ENCODE data around the gene VILL. TPM values are rescaled to one million over a fixed set of nuclear protein-coding genes. Genes with fewer than 3 reads are reported as not detected.
A peak's percentile ranks its signal among the peaks of the same experiment; 100 is the strongest.

VILL gene
- total and polyA plus RNA-seq, 2 donors (not counting 3 experiments of a cell fraction or from before 2014, with no cell fraction given): 9.0 to 10.0 TPM

GRCh38 chr3:38039899-38040261, 49.3 kb downstream of the VILL start:
- BruUV-seq (replicated peaks): no TSS peak
- dilution Hi-C loops (cut with MboI; ENCODE audit: extremely low pct_ligation_motif_present, low sequenced_read_pairs) (no loop called here), intact Hi-C loops (cut with micrococcal nuclease) (no loop called here)
- Histone ChIP-seq H3K4me2 (ENCODE audit: insufficient read depth, low read length) (peak overlapping the region; percentile 55), H3K4me1 (ENCODE audit: control insufficient read depth, extremely low read depth, insufficient read depth, low read length) (peaks cover 9% of the 10 kb centered on the region), H2AFZ (ENCODE audit: low read depth, low read length) (no peak overlapping the region), H3K79me2 (ENCODE audit: control insufficient read depth, insufficient read depth, low read length) (no peaks in the 10 kb centered on the region), H3K9me1 (replicated peaks; ENCODE audit: control insufficient read depth, extremely low read depth, insufficient read depth, low read length) (no peaks in the 10 kb centered on the region), H3K27me3 (ENCODE audit: control insufficient read depth in 2 of 2, insufficient read depth in 2 of 2, low read length in 2 of 2) (peaks cover 10 to 11% of the 10 kb centered on the region in 2 experiments), H4K20me1 (replicated peaks; ENCODE audit: control insufficient read depth, extremely low read depth, insufficient read depth, low read length) (no peaks in the 10 kb centered on the region), H3K36me3 (ENCODE audit: control insufficient read depth in 2 of 2, extremely low read depth in 1 of 2, insufficient read depth in 2 of 2, low read length in 2 of 2) (no peaks in the 10 kb centered on the region), H3K27ac (ENCODE audit: insufficient read depth, low read depth, low read length) (no peak overlapping the region), H3K9ac (replicated peaks; ENCODE audit: extremely low read depth, insufficient read depth, low read length) (no peak overlapping the region), H3K9me3 (replicated peaks; ENCODE audit: control insufficient read depth, insufficient read depth, low read length) (no peaks in the 10 kb centered on the region), H3K4me3 (replicated peaks in 1 of 3; ENCODE audit: insufficient read depth in 1 of 3, low read depth in 1 of 3, low read length in 3 of 3) (no peak overlapping the region)
- CTCF ChIA-PET: interaction anchor here (1.5 kb wide), 1 partner anchor 258 kb away, joined by 6 read pairs; no protein-coding TSS in a partner anchor
- DNase-seq (ENCODE audit: low read depth, low spot score) (no peak), FAIRE-seq (no peak)
- POLR2A ChIA-PET: no interaction called here
- no peak for TF ChIP-seq CTCF (IDR thresholded peaks at IDR 0.05; ENCODE audit: extremely low read depth in 1 of 2, insufficient read depth in 1 of 2, low read depth in 1 of 2, low read length in 2 of 2)
- TF ChIP-seq POLR2A (IDR thresholded peaks at IDR 0.05; ENCODE audit: low read depth, low read length): no peak
- no peak for TF ChIP-seq EZH2 (IDR thresholded peaks at IDR 0.05; ENCODE audit: borderline replicate concordance, low read depth, low read length, severe bottlenecking)
- TF ChIP-seq GATA2 (IDR thresholded peaks at IDR 0.05; ENCODE audit: insufficient read depth, insufficient read length, low read depth, low read length): no peak
- TF ChIP-seq POLR2AphosphoS5 (IDR thresholded peaks at IDR 0.05; ENCODE audit: insufficient read depth, low read depth, low read length): no peak

DNA sequence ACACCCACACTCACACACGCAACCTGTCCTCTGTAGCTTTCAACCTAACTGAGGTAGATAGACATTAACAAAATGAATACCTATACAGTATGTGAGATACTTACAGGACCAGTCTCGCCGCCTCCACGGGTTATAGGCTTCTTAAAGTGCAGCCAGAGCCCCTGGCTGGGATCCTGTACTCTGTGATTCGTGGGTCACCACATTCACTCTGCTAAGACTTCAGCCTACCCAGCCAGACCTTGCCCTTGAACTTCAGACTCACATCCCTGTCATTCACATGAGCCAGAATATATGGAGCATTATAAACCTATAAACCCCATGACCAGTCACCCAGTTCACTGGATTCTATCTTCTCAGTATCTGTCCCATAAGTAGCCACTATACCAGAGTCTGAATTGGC, 49.8 kb downstream of the VILL start:
- TF ChIP-seq EZH2 (IDR thresholded peaks at IDR 0.05; ENCODE audit: borderline replicate concordance, low read depth, low read length, severe bottlenecking) (no peak), FOS (IDR thresholded peaks at IDR 0.05; ENCODE audit: borderline replicate concordance, insufficient read depth, low read length) (no peak), POLR2A (IDR thresholded peaks at IDR 0.05; ENCODE audit: low read depth, low read length) (no peak), POLR2AphosphoS5 (IDR thresholded peaks at IDR 0.05; ENCODE audit: insufficient read depth, low read depth, low read length) (no peak), JUN (IDR thresholded peaks at IDR 0.05; ENCODE audit: borderline replicate concordance, insufficient read depth, insufficient read length, low read depth) (no peak), MYC (IDR thresholded peaks at IDR 0.05; ENCODE audit: low read depth, low read length) (no peak), GATA2 (IDR thresholded peaks at IDR 0.05; ENCODE audit: insufficient read depth, insufficient read length, low read depth, low read length) (no peak), CTCF (IDR thresholded peaks at IDR 0.05; ENCODE audit: extremely low read depth in 1 of 2, insufficient read depth in 1 of 2, low read depth in 1 of 2, low read length in 2 of 2) (no peak)
- TF ChIP-seq, protein P1, sequence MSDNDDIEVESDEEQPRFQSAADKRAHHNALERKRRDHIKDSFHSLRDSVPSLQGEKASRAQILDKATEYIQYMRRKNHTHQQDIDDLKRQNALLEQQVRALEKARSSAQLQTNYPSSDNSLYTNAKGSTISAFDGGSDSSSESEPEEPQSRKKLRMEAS (IDR thresholded peaks at IDR 0.05; ENCODE audit: insufficient read depth, insufficient read length): no peak
- no peaks in the 10 kb centered on the region for H3K9me3 ChIP-seq (replicated peaks; ENCODE audit: control insufficient read depth, insufficient read depth, low read length)
- H4K20me1 ChIP-seq (replicated peaks; ENCODE audit: control insufficient read depth, extremely low read depth, insufficient read depth, low read length): no peaks in the 10 kb centered on the region
- H3K9me1 ChIP-seq (replicated peaks; ENCODE audit: control insufficient read depth, extremely low read depth, insufficient read depth, low read length): no peaks in the 10 kb centered on the region
- H3K4me3 ChIP-seq (replicated peaks in 1 of 3; ENCODE audit: insufficient read depth in 1 of 3, low read depth in 1 of 3, low read length in 3 of 3): no peak overlapping the region
- ChIA-PET POLR2A (interaction anchor here (0.6 kb wide), 1 partner anchor 40 kb away, joined by 6 read pairs; no protein-coding TSS in a partner anchor), CTCF (interaction anchor here (1.5 kb wide), 1 partner anchor 258 kb away, joined by 6 read pairs; no protein-coding TSS in a partner anchor)
- H3K4me2 ChIP-seq (ENCODE audit: insufficient read depth, low read length): no peak overlapping the region
- no peaks in the 10 kb centered on the region for H3K79me2 ChIP-seq (ENCODE audit: control insufficient read depth, insufficient read depth, low read length)
- FAIRE-seq: no peak
- BruUV-seq (replicated peaks): no TSS peak
- intact Hi-C loops (cut with micrococcal nuclease): no loop called here
- H3K36me3 ChIP-seq (ENCODE audit: control insufficient read depth in 2 of 2, extremely low read depth in 1 of 2, insufficient read depth in 2 of 2, low read length in 2 of 2): no peaks in the 10 kb centered on the region
- peaks cover 10 to 13% of the 10 kb centered on the region in 2 experiments for H3K27me3 ChIP-seq (ENCODE audit: control insufficient read depth in 2 of 2, insufficient read depth in 2 of 2, low read length in 2 of 2)
- no peak overlapping the region for H3K9ac ChIP-seq (replicated peaks; ENCODE audit: extremely low read depth, insufficient read depth, low read length)
- peaks cover 9% of the 10 kb centered on the region for H3K4me1 ChIP-seq (ENCODE audit: control insufficient read depth, extremely low read depth, insufficient read depth, low read length)
- dilution Hi-C loops (cut with MboI; ENCODE audit: extremely low pct_ligation_motif_present, low sequenced_read_pairs): no loop called here
- DNase-seq (ENCODE audit: low read depth, low spot score): no peak
- H2AFZ ChIP-seq (ENCODE audit: low read depth, low read length): no peak overlapping the region
- H3K27ac ChIP-seq (ENCODE audit: insufficient read depth, low read depth, low read length): no peak overlapping the region
